ES-I3 (cell line): ENCODE measurements around the gene STRBP.
"Not testable (repeated sequence)": the region's sequence is repeated elsewhere in the genome, so short reads cannot be mapped to it uniquely, and the experiment has no call there.

Source experiments
- H3K36me3 ChIP-seq: 2 replicates; pipeline ENCODE4 v1.6.1; 2013; ENCODE audit warnings: mild to moderate bottlenecking, low read length, control low read depth, moderate library complexity; ENCODE audit not compliant: insufficient read depth
- H3K4me1 ChIP-seq: 2 replicates; pipeline ENCODE4 v1.6.1; 2013; ENCODE audit warnings: mild to moderate bottlenecking, control low read depth, low read length; ENCODE audit not compliant: insufficient read depth
- H3K9ac ChIP-seq: 2 replicates; pipeline ENCODE4 v1.6.1; 2013; ENCODE audit warnings: low read depth, mild to moderate bottlenecking, low read length, moderate library complexity
- H3K9me3 ChIP-seq: 2 replicates; pipeline ENCODE4 v1.6.1; 2013; ENCODE audit warnings: mild to moderate bottlenecking, low read length, moderate library complexity; ENCODE audit not compliant: control insufficient read depth, insufficient read depth

The STRBP gene

GRCh38 chr9:123271133-123271532 is 2.7 kb upstream of the STRBP start:
- not testable (repeated sequence) for H3K9me3 ChIP-seq, H3K9ac ChIP-seq, H3K36me3 ChIP-seq
- peaks cover 13% of the 10 kb centered on the region for H3K4me1 ChIP-seq

- Histone ChIP-seq H3K9ac (peak overlapping the region; percentile 59; the same call in 1 of the 2 replicates), H3K4me1 (peaks cover 17% of the 10 kb centered on the region), H3K9me3 (no peaks in the 10 kb centered on the region), H3K36me3 (no peaks in the 10 kb centered on the region)
Observed at GRCh38 chr9:123269281-123269680, 895 bp upstream of the STRBP start.

GRCh38 chr9:123268199-123268464 is 254 bp downstream of the STRBP start:
- H3K4me1 ChIP-seq: peaks cover 17% of the 10 kb centered on the region
- H3K9me3 ChIP-seq: no peaks in the 10 kb centered on the region
- H3K9ac ChIP-seq: peak overlapping the region; percentile 59
- H3K36me3 ChIP-seq: no peaks in the 10 kb centered on the region

GRCh38 chr9:123267481-123268198 is 746 bp downstream of the STRBP start:
- no peaks in the 10 kb centered on the region for H3K36me3 ChIP-seq
- no peaks in the 10 kb centered on the region for H3K9me3 ChIP-seq
- H3K9ac ChIP-seq: peak overlapping the region; percentile 59
- H3K4me1 ChIP-seq: peaks cover 17% of the 10 kb centered on the region

- Histone ChIP-seq H3K36me3 (no peaks in the 10 kb centered on the region), H3K4me1 (peaks cover 17% of the 10 kb centered on the region), H3K9ac (peak overlapping the region; percentile 59; the same call in 1 of the 2 replicates), H3K9me3 (no peaks in the 10 kb centered on the region)
Observed at GRCh38 chr9:123266655-123267399, 1.6 kb downstream of the STRBP start.

GRCh38 chr9:123265833-123266232 is 2.6 kb downstream of the STRBP start:
- Histone ChIP-seq H3K36me3 (no peaks in the 10 kb centered on the region), H3K9ac (no peak overlapping the region), H3K9me3 (no peaks in the 10 kb centered on the region), H3K4me1 (peaks cover 17% of the 10 kb centered on the region)

GRCh38 chr9:123263227-123263626 is 5.2 kb downstream of the STRBP start:
- Histone ChIP-seq H3K9ac (no peak overlapping the region), H3K4me1 (peaks cover 17% of the 10 kb centered on the region), H3K36me3 (no peaks in the 10 kb centered on the region), H3K9me3 (no peaks in the 10 kb centered on the region)

GRCh38 chr9:123262338-123262737 is 6.0 kb downstream of the STRBP start:
- Histone ChIP-seq H3K9me3 (no peaks in the 10 kb centered on the region), H3K4me1 (peaks cover 17% of the 10 kb centered on the region), H3K9ac (no peak overlapping the region), H3K36me3 (no peaks in the 10 kb centered on the region)

GRCh38 chr9:123261006-123261677 is 7.2 kb downstream of the STRBP start:
- no peaks in the 10 kb centered on the region for H3K9me3 ChIP-seq
- H3K9ac ChIP-seq: no peak overlapping the region
- H3K36me3 ChIP-seq: no peaks in the 10 kb centered on the region
- peaks cover 11% of the 10 kb centered on the region for H3K4me1 ChIP-seq

GRCh38 chr9:123260340-123260739 is 8.0 kb downstream of the STRBP start:
- peaks cover 3% of the 10 kb centered on the region; the same call in 1 of the 2 replicates for H3K4me1 ChIP-seq
- H3K9ac ChIP-seq: no peak overlapping the region
- no peaks in the 10 kb centered on the region for H3K9me3 ChIP-seq
- H3K36me3 ChIP-seq: no peaks in the 10 kb centered on the region

GRCh38 chr9:123257276-123257675 is 11.1 kb downstream of the STRBP start:
- H3K36me3 ChIP-seq: no peaks in the 10 kb centered on the region
- no peak overlapping the region for H3K9ac ChIP-seq
- no peaks in the 10 kb centered on the region for H3K9me3 ChIP-seq
- peaks cover under 1% of the 10 kb centered on the region; the same call in 1 of the 2 replicates for H3K4me1 ChIP-seq

- Histone ChIP-seq H3K9me3 (no peaks in the 10 kb centered on the region), H3K4me1 (peaks cover 4% of the 10 kb centered on the region; the same call in 1 of the 2 replicates), H3K36me3 (no peaks in the 10 kb centered on the region), H3K9ac (no peak overlapping the region)
Observed at GRCh38 chr9:123255718-123256117, 12.7 kb downstream of the STRBP start.

GRCh38 chr9:123253204-123253603 is 15.2 kb downstream of the STRBP start:
- H3K36me3 ChIP-seq: no peaks in the 10 kb centered on the region
- peaks cover 4% of the 10 kb centered on the region; the same call in 1 of the 2 replicates for H3K4me1 ChIP-seq
- H3K9ac ChIP-seq: no peak overlapping the region
- no peaks in the 10 kb centered on the region for H3K9me3 ChIP-seq

- Histone ChIP-seq H3K9me3 (no peaks in the 10 kb centered on the region), H3K36me3 (no peaks in the 10 kb centered on the region), H3K9ac (no peak overlapping the region), H3K4me1 (peaks cover 4% of the 10 kb centered on the region; the same call in 1 of the 2 replicates)
Observed at GRCh38 chr9:123251741-123252140, 16.6 kb downstream of the STRBP start.
